K562 treated with DMSO at 1 percent for 4 hours (cell line): ENCODE data around the gene TEAD4. TPM values are rescaled to one million over a fixed set of nuclear protein-coding genes. Genes with fewer than 3 reads are reported as not detected.

Experiments used
- total RNA-seq: library from RNA; unstranded; fragments of 300-600 nt; gene quantifications from 2 replicates; pipeline ENCODE4 v1.2.3, GENCODE V29; 2022; ENCODE audit not compliant: insufficient read depth

TEAD4 gene
- 9.6 and 9.8 TPM in 2 replicates for total RNA-seq

GRCh38 chr12:2959192-2959504 is at the start of gene TEAD4:
Gene TEAD4 (plus strand): TSS chr12:2959397.

DNA sequence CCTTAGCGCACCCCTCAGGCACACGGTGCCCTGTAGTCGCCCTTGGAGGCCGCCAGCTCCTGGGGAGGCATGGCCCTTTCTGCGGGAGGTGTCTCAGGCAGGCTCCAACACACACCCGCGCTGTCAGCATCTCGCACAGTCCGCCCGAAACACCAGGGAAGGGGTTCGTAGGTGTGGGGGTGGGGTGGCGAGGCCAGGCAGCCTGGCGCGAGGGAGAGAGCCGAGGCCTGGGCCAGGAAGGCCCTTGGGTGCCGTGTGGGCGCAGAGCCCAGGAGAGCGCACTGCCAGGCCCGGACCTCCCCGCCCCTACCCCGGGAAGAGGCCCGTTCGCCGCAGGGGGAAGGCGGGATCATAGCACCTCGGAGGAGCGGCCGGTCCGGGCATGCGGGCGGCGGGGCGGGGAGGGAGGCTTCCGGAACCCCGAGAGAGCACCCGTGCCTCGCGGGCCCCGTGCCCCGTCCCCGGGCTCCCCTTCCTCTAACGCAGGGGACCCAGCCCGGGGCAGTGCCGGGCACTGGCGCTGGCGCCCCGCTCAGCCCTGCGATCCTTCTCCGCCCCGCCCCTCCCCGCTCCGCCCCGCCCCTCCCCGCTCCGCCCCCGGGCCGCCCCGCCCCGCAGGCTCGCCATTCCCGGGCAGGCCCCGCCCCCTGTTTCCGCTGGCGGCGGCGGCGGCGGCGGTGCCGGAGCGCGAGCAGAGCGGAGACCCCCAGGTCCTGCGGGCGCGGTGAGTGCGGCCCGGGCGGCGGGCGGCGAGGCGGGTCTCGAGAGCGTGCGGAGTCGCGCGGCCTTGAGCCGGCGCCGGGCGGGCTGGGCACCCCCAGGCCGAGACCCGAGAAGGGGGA is 117.8 kb downstream of the TEAD4 start, which contains the start of gene TSPAN9:
Gene TSPAN9, plus strand, starts transcription at position 650 of the 842 bp plus-strand sequence. CDS start 123,815 bp downstream, outside the sequence.

Other genes with a start within 250 kb of the TEAD4 start
- gene FKBP4, start 164.4 kb upstream of the TEAD4 start, total RNA-seq, result 40.6 and 47.9 TPM in 2 replicates
- 5.8 and 15.6 TPM in 2 replicates for gene ITFG2, start 146.7 kb upstream of the TEAD4 start, total RNA-seq
- gene NRIP2, start 124.4 kb upstream of the TEAD4 start, total RNA-seq, result 0.44 TPM in 1 of 2 replicates, not detected in the other
- gene TEX52, start 102.4 kb upstream of the TEAD4 start, total RNA-seq, result not detected in 2 replicates
- gene FOXM1, start 82.2 kb upstream of the TEAD4 start, total RNA-seq, result 34.1 and 40.7 TPM in 2 replicates
- gene RHNO1, start 82.2 kb upstream of the TEAD4 start, total RNA-seq, result 16.7 and 19.1 TPM in 2 replicates
- gene TULP3, start 68.5 kb upstream of the TEAD4 start, total RNA-seq, result 5.6 and 10.3 TPM in 2 replicates
- gene TSPAN9, start 118.0 kb downstream of the TEAD4 start, total RNA-seq, result 0.42 and 1.2 TPM in 2 replicates